Neuronal stem cell (in vitro differentiated cells): Measurements from ENCODE around the gene SMYD3.

ENCODE experiments used
- DNase-seq: peaks from one replicate; pipeline ENCODE4 v3.0.0-alpha.2; 2013; ENCODE audit warnings: low spot score
- H2AFZ ChIP-seq: one replicate; pipeline ENCODE4 v1.6.1; 2013; ENCODE audit warnings: mild to moderate bottlenecking, low read length, inconsistent platforms
- H2AK5ac ChIP-seq: 2 replicates; pipeline ENCODE4 v1.6.1; 2013; ENCODE audit warnings: low read depth, mild to moderate bottlenecking, inconsistent platforms, low read length, moderate library complexity, mixed read lengths
- H2BK120ac ChIP-seq: 2 replicates; pipeline ENCODE4 v1.6.1; 2013; ENCODE audit warnings: low read depth, mild to moderate bottlenecking, inconsistent platforms, low read length, moderate library complexity, mixed read lengths
- H2BK12ac ChIP-seq: one replicate; pipeline ENCODE4 v1.6.1; 2013; ENCODE audit warnings: low read length, inconsistent platforms
- H2BK15ac ChIP-seq: 2 replicates; pipeline ENCODE4 v1.6.1; 2013; ENCODE audit warnings: mild to moderate bottlenecking, low read length, inconsistent platforms, mixed read lengths
- H2BK5ac ChIP-seq: one replicate; pipeline ENCODE4 v1.6.1; 2013; ENCODE audit warnings: inconsistent platforms, mild to moderate bottlenecking, low read length, moderate library complexity
- H3K14ac ChIP-seq: one replicate; pipeline ENCODE4 v1.6.1; 2013; ENCODE audit warnings: low read length, inconsistent platforms
- H3K18ac ChIP-seq: 2 replicates; pipeline ENCODE4 v1.6.1; 2013; ENCODE audit warnings: low read length, inconsistent platforms
- H3K23ac ChIP-seq: 2 replicates; pipeline ENCODE4 v1.6.1; 2013; ENCODE audit warnings: low read depth, mild to moderate bottlenecking, mixed read lengths, low read length, inconsistent platforms; ENCODE audit not compliant: poor library complexity
- H3K27ac ChIP-seq: replicated peaks from 3 replicates; pipeline ENCODE4 v1.5.1; 2013; ENCODE audit warnings: low read length, inconsistent platforms
- H3K27me3 ChIP-seq, 3 experiments: 2 replicates each; pipeline ENCODE4 v1.6.1; 2013; ENCODE audit warnings: low read length in 3 of 3, mild to moderate bottlenecking in 2 of 3, inconsistent platforms in 1 of 3, low read depth in 1 of 3, mixed read lengths in 1 of 3, moderate library complexity in 1 of 3; ENCODE audit not compliant: control insufficient read depth in 3 of 3, insufficient read depth in 3 of 3
- H3K36me3 ChIP-seq, 2 donors: replicated peaks in 1 of 2; 2 replicates each; pipeline ENCODE4 v1.6.1; 2013; ENCODE audit warnings: low read length in 2 of 2; ENCODE audit not compliant: control insufficient read depth in 2 of 2, insufficient read depth in 2 of 2
- H3K4ac ChIP-seq: 2 replicates; pipeline ENCODE4 v1.6.1; 2013; ENCODE audit warnings: inconsistent platforms, mild to moderate bottlenecking, low read length, moderate library complexity
- H3K4me1 ChIP-seq, 2 donors: 1 replicate in 1 of 2; 2 replicates in 1 of 2; pipeline ENCODE4 v1.6.1; 2013; ENCODE audit warnings: low read length in 2 of 2, low read depth in 1 of 2; ENCODE audit not compliant: control insufficient read depth in 2 of 2, insufficient read depth in 1 of 2
- H3K4me2 ChIP-seq: one replicate; pipeline ENCODE4 v1.6.1; 2013; ENCODE audit warnings: mild to moderate bottlenecking, low read length, inconsistent platforms; ENCODE audit not compliant: insufficient read depth, poor library complexity, severe bottlenecking
- H3K4me3 ChIP-seq, 2 donors: 2 replicates each; pipeline ENCODE4 v1.5.1; 2013; ENCODE audit warnings: low read length in 2 of 2, mild to moderate bottlenecking in 2 of 2, inconsistent platforms in 1 of 2, moderate library complexity in 1 of 2
- H3K79me1 ChIP-seq: one replicate; pipeline ENCODE4 v1.6.1; 2013; ENCODE audit warnings: low read depth, mild to moderate bottlenecking, inconsistent platforms, low read length, moderate library complexity
- H3K9ac ChIP-seq: one replicate; pipeline ENCODE4 v1.6.1; 2013; ENCODE audit warnings: mild to moderate bottlenecking, low read depth, low read length, inconsistent platforms; ENCODE audit not compliant: poor library complexity
- H3K9me3 ChIP-seq, 2 donors: replicated peaks in 1 of 2; 2 replicates each; pipeline versions ENCODE3 to v1.6.1; 2013; ENCODE audit warnings: low read length in 2 of 2, mild to moderate bottlenecking in 2 of 2, inconsistent platforms in 1 of 2, low read depth in 1 of 2, mixed read lengths in 1 of 2, moderate library complexity in 1 of 2; ENCODE audit not compliant: control insufficient read depth in 2 of 2, insufficient read depth in 1 of 2
- H4K8ac ChIP-seq: one replicate; pipeline ENCODE4 v1.6.1; 2013; ENCODE audit warnings: low read depth, mild to moderate bottlenecking, inconsistent platforms, low read length, moderate library complexity
- H4K91ac ChIP-seq: one replicate; pipeline ENCODE4 v1.6.1; 2013; ENCODE audit warnings: low read length, low read depth, mild to moderate bottlenecking, inconsistent platforms; ENCODE audit not compliant: poor library complexity
- WGBS, 2 donors: extraction: QIAGEN DNeasy Blood & Tissue Kit; methylation state at CpG; one replicate each; pipeline ENCODE4 v1.1.7; 2013; ENCODE audit warnings: missing lambda C conversion rate in 2 of 2, mixed read lengths in 1 of 2; ENCODE audit not compliant: insufficient read length in 2 of 2, insufficient replicate concordance in 1 of 2; ENCODE audit errors: extremely low coverage in 2 of 2; 5-methylcytosine and 5-hydroxymethylcytosine counted together

The SMYD3 gene

DNA sequence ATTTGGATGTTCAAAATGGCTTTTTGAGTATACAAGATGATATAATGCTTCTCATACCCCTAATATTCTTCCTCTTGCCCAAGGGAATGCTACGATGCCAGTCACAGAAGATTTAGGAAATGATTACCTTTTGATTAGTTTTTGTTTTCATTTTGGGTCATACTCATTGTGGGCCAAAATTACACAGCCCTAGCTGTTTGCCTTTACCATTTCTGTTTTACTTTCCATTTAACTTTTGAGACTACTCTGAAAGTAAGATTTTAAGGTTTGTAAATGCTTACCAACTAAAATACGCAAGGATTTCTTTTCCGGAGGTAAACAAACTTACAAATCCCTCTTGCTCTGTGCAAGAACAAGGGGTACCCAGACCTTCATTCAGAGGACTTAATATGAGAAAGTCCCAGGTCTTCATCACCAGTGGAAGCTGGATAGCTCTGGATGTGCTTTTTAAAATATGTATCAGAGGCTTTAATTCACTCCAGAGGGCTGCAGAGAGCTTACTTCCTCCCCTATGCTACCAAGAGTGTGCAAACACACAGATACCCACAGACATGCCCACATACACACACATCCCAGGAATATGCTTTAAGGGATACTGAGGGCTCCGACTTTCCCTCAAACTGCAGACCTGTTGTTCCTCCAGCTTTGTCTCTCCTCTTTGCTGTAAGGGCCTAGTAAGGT is 631.4 kb downstream of the SMYD3 start:
- H3K14ac ChIP-seq: no peak overlapping the region
- H3K4ac ChIP-seq: no peak overlapping the region
- H2AFZ ChIP-seq: no peak overlapping the region
- H3K36me3 ChIP-seq: no peaks in the 10 kb centered on the region
- no peaks in the 10 kb centered on the region for H3K9me3 ChIP-seq
- H3K4me3 ChIP-seq: no peak overlapping the region
- no peak overlapping the region for H3K9ac ChIP-seq
- no peak overlapping the region for H2BK5ac ChIP-seq
- H3K27me3 ChIP-seq: no peaks in the 10 kb centered on the region
- no peak overlapping the region for H2BK15ac ChIP-seq
- WGBS, 2 donors: no CpG with 5 or more reads among the region's 4 CpGs
- no peak overlapping the region for H4K8ac ChIP-seq
- H2AK5ac ChIP-seq: no peak overlapping the region
- H4K91ac ChIP-seq: no peak overlapping the region
- H3K4me2 ChIP-seq: no peak overlapping the region
- H2BK12ac ChIP-seq: no peak overlapping the region
- H2BK120ac ChIP-seq: no peak overlapping the region
- DNase-seq: no peak
- no peaks in the 10 kb centered on the region for H3K79me1 ChIP-seq
- no peak overlapping the region for H3K27ac ChIP-seq
- no peak overlapping the region for H3K23ac ChIP-seq
- H3K18ac ChIP-seq: no peak overlapping the region
- H3K4me1 ChIP-seq: no peaks in the 10 kb centered on the region

DNA sequence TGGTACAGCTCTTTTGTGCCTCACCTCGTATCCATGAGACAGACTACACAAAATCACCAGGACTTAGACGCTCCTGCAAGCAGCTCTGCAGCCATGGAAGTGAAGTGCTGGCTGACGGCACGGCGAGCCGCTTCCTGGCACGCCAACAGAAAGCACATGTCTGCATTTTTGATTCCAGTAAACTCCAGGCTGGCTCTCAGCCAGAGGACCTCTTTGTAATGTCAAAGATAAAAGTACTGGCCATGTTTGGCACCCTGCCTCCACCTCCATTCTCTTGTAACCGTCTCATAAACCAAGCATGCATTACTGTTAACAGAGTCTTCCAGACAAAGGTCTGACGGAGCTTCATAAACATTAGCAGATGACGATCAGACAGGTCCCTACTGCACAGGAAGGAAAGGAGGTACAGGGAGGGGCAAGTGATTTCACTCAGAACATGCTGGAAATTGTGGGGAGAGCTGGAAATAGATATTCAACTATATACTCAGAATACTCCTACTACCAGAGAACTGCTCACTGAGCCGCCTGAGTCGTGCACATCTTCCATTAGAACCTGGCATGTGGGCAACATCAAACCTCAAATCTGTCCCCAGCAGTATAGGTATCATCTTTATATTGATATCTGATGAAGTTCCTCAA is 632.0 kb downstream of the SMYD3 start:
- Histone ChIP-seq H3K4me2 (no peak overlapping the region), H2BK120ac (no peak overlapping the region), H4K8ac (no peak overlapping the region), H4K91ac (no peak overlapping the region), H3K4ac (no peak overlapping the region), H3K27ac (no peak overlapping the region), H3K14ac (no peak overlapping the region), H2BK15ac (no peak overlapping the region), H3K4me3 (no peak overlapping the region), H2AFZ (no peak overlapping the region), H3K27me3 (no peaks in the 10 kb centered on the region), H3K9me3 (no peaks in the 10 kb centered on the region), H3K4me1 (no peaks in the 10 kb centered on the region), H2AK5ac (no peak overlapping the region), H3K18ac (no peak overlapping the region), H3K9ac (no peak overlapping the region), H2BK12ac (no peak overlapping the region), H2BK5ac (no peak overlapping the region), H3K23ac (no peak overlapping the region), H3K36me3 (no peaks in the 10 kb centered on the region), H3K79me1 (no peaks in the 10 kb centered on the region)
- no peak for DNase-seq
- WGBS, 2 donors: no CpG with 5 or more reads among the region's 12 CpGs

DNA sequence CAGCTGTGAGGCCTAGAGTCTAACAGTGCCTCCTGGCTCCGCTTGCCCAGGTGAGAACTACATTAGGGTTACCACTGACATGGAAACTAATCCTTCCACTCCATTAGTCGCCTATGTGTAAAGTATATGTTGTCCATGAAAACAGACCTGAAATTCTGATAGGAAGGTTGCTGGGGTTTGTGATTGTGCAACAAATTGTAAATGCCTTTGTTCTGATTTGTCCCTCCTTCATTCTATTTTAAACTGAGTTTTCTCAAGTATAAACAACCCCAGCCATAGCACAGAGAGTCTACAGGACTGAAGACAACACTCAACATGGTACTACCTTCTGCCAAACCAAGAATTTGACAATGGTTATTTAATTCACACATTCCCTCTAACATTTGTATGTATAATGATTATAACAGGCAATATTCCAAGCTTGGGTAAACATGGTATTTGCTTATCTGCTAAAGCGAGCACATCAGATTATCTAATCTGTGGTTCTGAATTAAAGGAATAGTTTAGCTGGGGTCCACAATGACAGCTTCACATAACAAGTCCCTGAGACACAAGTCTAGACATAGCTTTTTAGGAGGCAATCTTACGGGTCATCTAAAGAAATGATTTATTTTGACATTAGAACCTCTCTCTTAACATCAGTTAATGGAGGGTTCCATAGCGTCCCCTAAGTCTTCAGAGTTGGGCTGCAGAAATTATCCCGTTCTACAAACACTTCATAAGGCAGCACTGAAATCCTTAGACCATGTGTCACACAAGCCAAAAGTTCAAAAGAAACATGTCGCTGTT is 633.0 kb downstream of the SMYD3 start:
- Histone ChIP-seq H2BK120ac (no peak overlapping the region), H4K8ac (no peak overlapping the region), H3K27ac (no peak overlapping the region), H2BK15ac (no peak overlapping the region), H2AK5ac (no peak overlapping the region), H3K14ac (no peak overlapping the region), H2AFZ (no peak overlapping the region), H3K79me1 (no peaks in the 10 kb centered on the region), H2BK5ac (no peak overlapping the region), H3K9me3 (no peaks in the 10 kb centered on the region), H3K4ac (no peak overlapping the region), H3K9ac (no peak overlapping the region), H3K23ac (no peak overlapping the region), H3K4me3 (no peak overlapping the region), H2BK12ac (no peak overlapping the region), H3K18ac (no peak overlapping the region), H4K91ac (no peak overlapping the region), H3K4me2 (no peak overlapping the region), H3K36me3 (no peaks in the 10 kb centered on the region), H3K27me3 (no peaks in the 10 kb centered on the region), H3K4me1 (no peaks in the 10 kb centered on the region)
- WGBS, 2 donors: no CpG with 5 or more reads among the region's 7 CpGs
- DNase-seq: no peak

DNA sequence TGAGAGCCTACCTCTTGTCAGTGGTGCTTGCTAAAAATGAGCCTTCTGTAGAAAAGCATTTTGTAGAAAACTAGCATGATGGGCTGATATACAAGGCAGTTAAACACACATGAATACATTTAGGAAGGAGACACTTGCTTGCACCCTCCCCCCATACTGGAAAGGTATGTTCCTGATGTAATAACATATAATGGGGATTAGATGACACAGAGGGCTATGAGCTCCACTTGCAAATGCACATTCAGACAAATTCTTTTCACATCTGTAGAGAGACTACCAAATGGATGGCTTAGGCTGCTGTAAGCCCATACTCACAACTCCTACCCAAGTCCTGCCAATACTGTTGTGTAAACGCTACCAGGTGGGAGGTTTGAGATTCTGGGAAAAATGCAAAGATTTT is 634.0 kb downstream of the SMYD3 start:
- Histone ChIP-seq H3K4me3 (no peak overlapping the region), H4K8ac (no peak overlapping the region), H3K4ac (no peak overlapping the region), H3K23ac (no peak overlapping the region), H2BK15ac (no peak overlapping the region), H2AK5ac (no peak overlapping the region), H4K91ac (no peak overlapping the region), H2BK120ac (no peak overlapping the region), H3K27ac (no peak overlapping the region), H3K27me3 (no peaks in the 10 kb centered on the region), H2BK5ac (no peak overlapping the region), H3K4me1 (no peaks in the 10 kb centered on the region), H3K14ac (no peak overlapping the region), H2BK12ac (no peak overlapping the region), H2AFZ (no peak overlapping the region), H3K18ac (no peak overlapping the region), H3K9me3 (no peaks in the 10 kb centered on the region), H3K79me1 (no peaks in the 10 kb centered on the region), H3K36me3 (no peaks in the 10 kb centered on the region), H3K4me2 (no peak overlapping the region), H3K9ac (no peak overlapping the region)
- no CpG with 5 or more reads among the region's 1 CpG for WGBS, 2 donors
- no peak for DNase-seq
